Measurements from ENCODE around the gene FDX2.
"Not testable (repeated sequence)": the region's sequence is repeated elsewhere in the genome, so short reads cannot be mapped to it uniquely, and the experiment has no call there.

Gene FDX2

GRCh38 chr19:10283301-10284064 lies 32.3 kb downstream of the FDX2 start:
- no peak for DNase-seq

GRCh38 chr19:10282043-10282442 lies 33.8 kb downstream of the FDX2 start:
- DNase-seq, result not testable (repeated sequence)

GRCh38 chr19:10279737-10280442 lies 35.9 kb downstream of the FDX2 start:
- no peak for DNase-seq

- DNase-seq, result no peak
Measured at GRCh38 chr19:10278935-10279334, 36.9 kb downstream of the FDX2 start.

- DNase-seq, result no peak
Measured at GRCh38 chr19:10277795-10278589, 37.8 kb downstream of the FDX2 start.

- no peak for DNase-seq
Measured at GRCh38 chr19:10274589-10274988, 41.2 kb downstream of the FDX2 start.

- no peak for DNase-seq
Measured at GRCh38 chr19:10271543-10272086, 44.2 kb downstream of the FDX2 start.

- DNase-seq, result no peak
Measured at GRCh38 chr19:10270616-10271394, 45.0 kb downstream of the FDX2 start, which contains the start of gene ICAM1. Gene ICAM1, plus strand, starts transcription at chr19:10271120. Its CDS starts 40 bp downstream, at chr19:10271160.

- DNase-seq, result no peak
Measured at GRCh38 chr19:10270180-10270615, 45.6 kb downstream of the FDX2 start.

GRCh38 chr19:10269333-10270179 lies 46.3 kb downstream of the FDX2 start:
- peak; percentile 38 for DNase-seq

GRCh38 chr19:10268071-10268470 lies 47.7 kb downstream of the FDX2 start:
- no peak for DNase-seq

- DNase-seq, result no peak
Measured at GRCh38 chr19:10266706-10267105, 49.1 kb downstream of the FDX2 start.

- DNase-seq, result no peak
Measured at GRCh38 chr19:10262771-10263170, 53.0 kb downstream of the FDX2 start.

- DNase-seq, result peak; percentile 75
Measured at GRCh38 chr19:10260141-10260584, 55.7 kb downstream of the FDX2 start.

All from NCI-H2029 treated with DMSO at 0.1 percent for 48 hours (cell line).